Measurements from ENCODE around the gene ABHD14A.
"Not testable (repeated sequence)": the region's sequence is repeated elsewhere in the genome, so short reads cannot be mapped to it uniquely, and the experiment has no call there.

Gene ABHD14A

GRCh38 chr3:51982352-51982837, 7.5 kb downstream of the ABHD14A start:
- H3K27ac Mint-ChIP-seq = peak overlapping the region; percentile 90 to 97
- peak overlapping the region; percentile 92 to 95 for H3K4me3 Mint-ChIP-seq
- no peaks in the 10 kb centered on the region for H3K9me3 Mint-ChIP-seq
- peaks cover 25 to 30% of the 10 kb centered on the region in 2 donors for H3K4me1 Mint-ChIP-seq (ENCODE audit: low read depth in 2 of 2)
- DNase-seq (no peak), ATAC-seq (replicated peaks) (peak; percentile 33)
- H3K36me3 Mint-ChIP-seq (ENCODE audit: insufficient read depth) = peaks cover 21% of the 10 kb centered on the region
- H3K27me3 Mint-ChIP-seq = no peaks in the 10 kb centered on the region

GRCh38 chr3:51982838-51983577, 8.1 kb downstream of the ABHD14A start, which contains the start of gene ACY1:
TSS of gene ACY1 (plus strand) at chr3:51983535. CDS start at chr3:51984065, 530 bp downstream.
- DNase-seq (peak; percentile 53 to 60 (median 57)), ATAC-seq (replicated peaks) (peak; percentile 81)
- H3K4me1 Mint-ChIP-seq (ENCODE audit: low read depth in 2 of 2) = peaks cover 23 to 25% of the 10 kb centered on the region in 2 donors
- no peaks in the 10 kb centered on the region for H3K27me3 Mint-ChIP-seq
- H3K9me3 Mint-ChIP-seq = no peaks in the 10 kb centered on the region
- peak within 1 kb of the TSS; percentile 92 to 95 for H3K4me3 Mint-ChIP-seq
- peak within 1 kb of the TSS; percentile 90 to 97 for H3K27ac Mint-ChIP-seq
- peaks cover 21% of the 10 kb centered on the region for H3K36me3 Mint-ChIP-seq (ENCODE audit: insufficient read depth)

- ATAC-seq (replicated peaks) = no peak
Observed at GRCh38 chr3:51983578-51984268, 8.9 kb downstream of the ABHD14A start.

DNA sequence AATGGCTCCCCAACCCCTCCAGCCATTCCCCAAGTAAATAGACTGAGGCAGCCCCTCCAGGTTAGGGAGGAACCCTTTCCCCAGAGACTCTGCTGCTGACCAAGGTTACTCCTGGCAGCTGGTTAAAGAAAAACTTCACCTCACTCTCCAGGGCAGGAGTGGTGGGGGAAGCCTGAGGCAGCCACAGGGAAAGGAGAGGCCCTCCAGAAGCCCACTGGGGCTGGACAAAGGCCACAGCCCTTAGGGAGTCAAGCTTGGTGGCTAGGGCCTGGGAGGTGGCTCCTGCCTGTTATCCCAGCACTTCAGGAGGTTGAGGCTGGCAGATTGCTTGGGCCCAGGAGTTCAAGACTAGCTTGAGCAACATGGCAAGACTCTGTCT, 9.4 kb downstream of the ABHD14A start:
- ATAC-seq (replicated peaks) (no peak), DNase-seq (no peak)
- H3K36me3 Mint-ChIP-seq (ENCODE audit: insufficient read depth) = peaks cover 21% of the 10 kb centered on the region
- peak overlapping the region; percentile 92 to 95 for H3K4me3 Mint-ChIP-seq
- peak overlapping the region; percentile 90 to 97 for H3K27ac Mint-ChIP-seq
- H3K27me3 Mint-ChIP-seq = no peaks in the 10 kb centered on the region
- peaks cover 28 to 30% of the 10 kb centered on the region in 2 donors for H3K4me1 Mint-ChIP-seq (ENCODE audit: low read depth in 2 of 2)
- H3K9me3 Mint-ChIP-seq = no peaks in the 10 kb centered on the region

More at GRCh38 chr3:51983578-51984268, 8.9 kb downstream of the ABHD14A start:
- no peak for DNase-seq
- H3K4me1 Mint-ChIP-seq (ENCODE audit: low read depth in 2 of 2) = peaks cover 25 to 27% of the 10 kb centered on the region in 2 donors
- H3K27ac Mint-ChIP-seq = peak overlapping the region; percentile 90 to 97
- no peaks in the 10 kb centered on the region for H3K9me3 Mint-ChIP-seq
- no peaks in the 10 kb centered on the region for H3K27me3 Mint-ChIP-seq
- peaks cover 21% of the 10 kb centered on the region for H3K36me3 Mint-ChIP-seq (ENCODE audit: insufficient read depth)
- H3K4me3 Mint-ChIP-seq = peak overlapping the region; percentile 92 to 95

DNA sequence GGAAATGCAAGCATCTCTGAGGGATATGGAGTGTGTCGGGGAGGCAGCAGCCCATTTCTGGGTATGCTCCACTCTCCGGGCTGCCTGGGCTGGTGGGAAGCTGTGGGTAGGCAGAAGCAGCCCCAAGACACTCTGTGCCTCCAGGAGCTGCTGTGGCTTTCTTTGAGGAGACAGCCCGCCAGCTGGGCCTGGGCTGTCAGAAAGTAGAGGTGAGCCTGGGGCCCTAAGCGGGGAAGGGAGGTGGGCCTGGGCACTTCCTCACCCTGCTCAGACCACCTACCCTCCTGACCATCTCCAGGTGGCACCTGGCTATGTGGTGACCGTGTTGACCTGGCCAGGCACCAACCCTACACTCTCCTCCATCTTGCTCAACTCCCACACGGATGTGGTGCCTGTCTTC, 10.2 kb downstream of the ABHD14A start:
- no peaks in the 10 kb centered on the region for H3K27me3 Mint-ChIP-seq
- peak overlapping the region; percentile 90 to 97 for H3K27ac Mint-ChIP-seq
- H3K4me1 Mint-ChIP-seq (ENCODE audit: low read depth in 2 of 2) = peaks cover 28 to 30% of the 10 kb centered on the region in 2 donors
- H3K9me3 Mint-ChIP-seq = no peaks in the 10 kb centered on the region
- peaks cover 21% of the 10 kb centered on the region for H3K36me3 Mint-ChIP-seq (ENCODE audit: insufficient read depth)
- no peak for DNase-seq
- no peak for ATAC-seq (replicated peaks)
- no peak overlapping the region for H3K4me3 Mint-ChIP-seq

- Mint-ChIP-seq H3K4me1 (ENCODE audit: low read depth in 2 of 2) (peaks cover 23 to 25% of the 10 kb centered on the region in 2 donors), H3K36me3 (ENCODE audit: insufficient read depth) (peaks cover 24% of the 10 kb centered on the region), H3K27me3 (no peaks in the 10 kb centered on the region), H3K4me3 (no peak overlapping the region), H3K27ac (peak overlapping the region; percentile 5 to 78), H3K9me3 (no peaks in the 10 kb centered on the region)
- DNase-seq = no peak
- ATAC-seq (replicated peaks) = no peak
Observed at GRCh38 chr3:51986010-51986947, 11.4 kb downstream of the ABHD14A start.

DNA sequence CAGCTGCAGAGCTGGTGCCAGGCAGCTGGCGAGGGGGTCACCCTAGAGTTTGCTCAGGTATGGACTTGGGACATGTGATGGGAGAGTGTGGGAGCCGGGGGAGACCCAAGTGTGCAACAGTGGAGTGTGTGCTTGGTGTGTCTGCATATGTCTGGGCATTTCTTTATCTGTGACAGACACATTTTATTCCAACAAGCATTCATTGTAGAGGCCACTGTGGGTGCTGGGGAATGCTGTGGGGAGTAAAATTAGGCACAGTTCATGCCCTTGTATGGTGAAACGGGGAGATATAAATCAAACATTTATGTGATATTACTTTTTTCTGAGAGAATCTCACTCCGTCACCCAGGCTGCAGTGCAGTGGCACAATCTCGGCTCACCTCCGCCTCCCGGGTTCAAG, 12.7 kb downstream of the ABHD14A start:
- H3K4me3 Mint-ChIP-seq = no peak overlapping the region
- peak overlapping the region; percentile 5 to 78 for H3K27ac Mint-ChIP-seq
- H3K9me3 Mint-ChIP-seq = no peaks in the 10 kb centered on the region
- ATAC-seq (replicated peaks) = no peak
- no peak for DNase-seq
- H3K36me3 Mint-ChIP-seq (ENCODE audit: insufficient read depth) = peaks cover 23% of the 10 kb centered on the region
- H3K27me3 Mint-ChIP-seq = no peaks in the 10 kb centered on the region
- peaks cover 22% of the 10 kb centered on the region in 2 donors for H3K4me1 Mint-ChIP-seq (ENCODE audit: low read depth in 2 of 2)

DNA sequence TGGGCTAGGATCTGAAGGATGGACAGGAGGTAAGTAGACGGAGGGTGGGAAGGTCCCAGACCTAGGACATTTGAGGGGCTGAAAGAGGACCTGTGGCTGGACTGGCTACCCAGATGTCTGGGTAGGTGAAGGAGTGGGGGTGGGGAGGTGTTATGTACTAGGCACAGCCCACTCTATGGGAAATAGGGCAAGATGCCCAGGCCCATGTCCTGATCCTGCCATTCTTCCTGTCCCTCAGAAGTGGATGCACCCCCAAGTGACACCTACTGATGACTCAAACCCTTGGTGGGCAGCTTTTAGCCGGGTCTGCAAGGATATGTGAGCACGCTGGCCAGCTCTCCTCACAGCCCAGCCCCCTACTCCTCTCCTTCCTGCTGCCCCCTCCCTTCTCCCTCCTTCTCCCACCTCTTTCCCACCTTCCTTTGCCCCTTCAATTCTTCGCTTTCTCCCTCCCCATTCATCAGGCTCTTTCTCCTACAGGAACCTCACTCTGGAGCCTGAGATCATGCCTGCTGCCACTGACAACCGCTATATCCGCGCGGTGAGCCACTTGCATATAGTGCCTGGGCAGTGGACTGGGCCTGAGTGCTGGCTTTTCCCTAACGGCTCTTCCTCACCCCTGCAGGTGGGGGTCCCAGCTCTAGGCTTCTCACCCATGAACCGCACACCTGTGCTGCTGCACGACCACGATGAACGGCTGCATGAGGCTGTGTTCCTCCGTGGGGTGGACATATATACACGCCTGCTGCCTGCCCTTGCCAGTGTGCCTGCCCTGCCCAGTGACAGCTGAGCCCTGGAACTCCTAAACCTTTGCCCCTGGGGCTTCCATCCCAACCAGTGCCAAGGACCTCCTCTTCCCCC, 13.7 kb downstream of the ABHD14A start:
- no peak overlapping the region for H3K4me3 Mint-ChIP-seq
- DNase-seq (no peak), ATAC-seq (replicated peaks) (no peak)
- H3K27me3 Mint-ChIP-seq = no peaks in the 10 kb centered on the region
- H3K27ac Mint-ChIP-seq = peak overlapping the region; percentile 77 to 78
- H3K36me3 Mint-ChIP-seq (ENCODE audit: insufficient read depth) = peaks cover 27% of the 10 kb centered on the region
- no peaks in the 10 kb centered on the region for H3K9me3 Mint-ChIP-seq
- H3K4me1 Mint-ChIP-seq (ENCODE audit: low read depth in 2 of 2) = peaks cover 16 to 17% of the 10 kb centered on the region in 2 donors

- Mint-ChIP-seq H3K4me1 (ENCODE audit: low read depth in 2 of 2) (peaks cover 26 to 32% of the 10 kb centered on the region in 2 donors), H3K27ac (peak overlapping the region in 1 of 2 donors; percentile 69), H3K36me3 (ENCODE audit: insufficient read depth) (peaks cover 38% of the 10 kb centered on the region)
- not testable (repeated sequence) for H3K4me3 Mint-ChIP-seq; H3K9me3 Mint-ChIP-seq; DNase-seq; ATAC-seq (replicated peaks); H3K27me3 Mint-ChIP-seq
Observed at GRCh38 chr3:51990501-51990971, 15.7 kb downstream of the ABHD14A start.

DNA sequence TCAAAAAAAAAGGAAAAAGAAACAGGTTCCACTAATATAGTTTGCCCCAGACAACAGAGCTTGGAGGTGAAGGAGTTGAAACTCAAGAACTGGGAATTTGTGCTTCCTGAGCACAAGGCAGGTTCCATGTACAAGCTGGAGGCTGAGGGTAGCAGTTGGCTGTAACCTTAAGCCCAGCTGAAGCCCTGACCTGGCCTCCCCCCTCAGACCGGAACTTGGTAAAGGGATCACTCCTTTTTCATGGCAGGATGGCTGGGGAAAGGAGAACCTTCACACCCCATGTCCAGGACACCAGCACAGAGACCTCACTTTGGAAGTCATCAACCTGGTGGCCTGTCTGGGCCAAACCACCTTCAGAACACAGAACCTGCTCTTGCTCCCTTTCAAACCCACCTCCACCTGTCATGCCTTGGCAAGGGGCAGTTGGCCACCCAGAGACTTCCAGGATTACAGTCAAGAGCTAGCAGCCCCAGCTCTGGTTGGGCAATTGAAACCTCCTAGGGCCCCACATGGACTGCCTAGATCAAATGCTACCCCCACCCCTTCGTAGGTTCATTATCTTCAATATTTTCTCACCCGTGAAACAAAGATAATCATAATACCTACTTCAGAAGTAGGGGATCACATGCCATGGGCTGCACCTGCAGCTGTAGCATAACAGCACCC, 17.3 kb downstream of the ABHD14A start:
- no peaks in the 10 kb centered on the region for H3K27me3 Mint-ChIP-seq
- ATAC-seq (replicated peaks) = no peak
- H3K4me1 Mint-ChIP-seq (ENCODE audit: low read depth in 2 of 2) = peaks cover 31 to 33% of the 10 kb centered on the region in 2 donors
- H3K4me3 Mint-ChIP-seq = no peak overlapping the region
- H3K27ac Mint-ChIP-seq = no peak overlapping the region
- no peaks in the 10 kb centered on the region for H3K9me3 Mint-ChIP-seq
- H3K36me3 Mint-ChIP-seq (ENCODE audit: insufficient read depth) = peaks cover 38% of the 10 kb centered on the region
- DNase-seq = no peak

GRCh38 chr3:51993657-51994056, 18.8 kb downstream of the ABHD14A start:
- H3K27ac Mint-ChIP-seq; ATAC-seq (replicated peaks); DNase-seq; H3K9me3 Mint-ChIP-seq; H3K27me3 Mint-ChIP-seq: not testable (repeated sequence)
- H3K4me3 Mint-ChIP-seq = peak overlapping the region in 1 of 2 donors; percentile 99
- H3K4me1 Mint-ChIP-seq (ENCODE audit: low read depth in 2 of 2) = peaks cover 30 to 32% of the 10 kb centered on the region in 2 donors
- H3K36me3 Mint-ChIP-seq (ENCODE audit: insufficient read depth) = peaks cover 38% of the 10 kb centered on the region

GRCh38 chr3:51994530-51994929, 19.7 kb downstream of the ABHD14A start:
- peak overlapping the region; percentile 98 to 99 for H3K4me3 Mint-ChIP-seq
- ATAC-seq (replicated peaks) (no peak), DNase-seq (no peak)
- no peaks in the 10 kb centered on the region for H3K9me3 Mint-ChIP-seq
- peaks cover 0 to 4% of the 10 kb centered on the region in 2 donors for H3K27me3 Mint-ChIP-seq
- peaks cover 38% of the 10 kb centered on the region for H3K36me3 Mint-ChIP-seq (ENCODE audit: insufficient read depth)
- H3K27ac Mint-ChIP-seq = peak overlapping the region; percentile 100
- peaks cover 25 to 27% of the 10 kb centered on the region in 2 donors for H3K4me1 Mint-ChIP-seq (ENCODE audit: low read depth in 2 of 2)

Measured in effector memory CD8-positive, alpha-beta T cell (primary cell).